ENCODE results near the gene EXOC4. TPM values are rescaled to one million over a fixed set of nuclear protein-coding genes. Genes with fewer than 3 reads are reported as not detected.

Gene EXOC4
- total RNA-seq, 1 experiment from 2014 or later, result 75.8 TPM

DNA sequence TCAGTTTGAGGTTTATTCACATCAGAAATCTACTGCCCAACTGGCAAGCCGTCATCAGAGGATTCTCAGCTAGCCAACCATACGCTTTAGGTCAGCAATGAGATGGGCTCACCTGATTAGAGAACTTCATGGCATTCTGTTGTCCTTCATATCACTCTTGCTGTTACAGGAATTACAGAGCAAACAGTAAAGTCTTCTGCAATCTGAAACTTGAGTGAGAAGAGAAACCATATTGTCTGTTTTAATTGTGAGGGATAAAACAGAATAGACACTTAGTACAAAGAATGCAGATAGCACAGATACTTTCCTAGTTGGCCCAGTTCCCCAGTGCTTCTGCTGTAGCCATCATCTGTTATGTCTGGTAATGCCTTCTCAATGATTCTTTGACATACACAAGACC lies 366.6 kb downstream of the EXOC4 start:
- TF ChIP-seq, protein P1, sequence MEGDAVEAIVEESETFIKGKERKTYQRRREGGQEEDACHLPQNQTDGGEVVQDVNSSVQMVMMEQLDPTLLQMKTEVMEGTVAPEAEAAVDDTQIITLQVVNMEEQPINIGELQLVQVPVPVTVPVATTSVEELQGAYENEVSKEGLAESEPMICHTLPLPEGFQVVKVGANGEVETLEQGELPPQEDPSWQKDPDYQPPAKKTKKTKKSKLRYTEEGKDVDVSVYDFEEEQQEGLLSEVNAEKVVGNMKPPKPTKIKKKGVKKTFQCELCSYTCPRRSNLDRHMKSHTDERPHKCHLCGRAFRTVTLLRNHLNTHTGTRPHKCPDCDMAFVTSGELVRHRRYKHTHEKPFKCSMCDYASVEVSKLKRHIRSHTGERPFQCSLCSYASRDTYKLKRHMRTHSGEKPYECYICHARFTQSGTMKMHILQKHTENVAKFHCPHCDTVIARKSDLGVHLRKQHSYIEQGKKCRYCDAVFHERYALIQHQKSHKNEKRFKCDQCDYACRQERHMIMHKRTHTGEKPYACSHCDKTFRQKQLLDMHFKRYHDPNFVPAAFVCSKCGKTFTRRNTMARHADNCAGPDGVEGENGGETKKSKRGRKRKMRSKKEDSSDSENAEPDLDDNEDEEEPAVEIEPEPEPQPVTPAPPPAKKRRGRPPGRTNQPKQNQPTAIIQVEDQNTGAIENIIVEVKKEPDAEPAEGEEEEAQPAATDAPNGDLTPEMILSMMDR (conservative IDR thresholded peaks at IDR 0.05), result no peak
- no peak overlapping the region for H3T11ph ChIP-seq (ENCODE audit: low read length)
- no peaks in the 10 kb centered on the region for H3K9me3 Mint-ChIP-seq
- no peak overlapping the region for H3K9ac ChIP-seq (ENCODE audit: extremely low read depth, insufficient read length, low read length)
- H3K56ac ChIP-seq (ENCODE audit: insufficient read length, low read depth, low read length), result no peak overlapping the region
- H3K23ac ChIP-seq (ENCODE audit: insufficient read length, low read depth, low read length), result no peak overlapping the region
- no CpG with 5 or more reads among the region's 2 CpGs for WGBS (ENCODE audit: extremely low coverage, insufficient read length, low lambda C conversion rate)
- no peak overlapping the region for H3K27ac Mint-ChIP-seq
- no peaks in the 10 kb centered on the region for H3K4me1 Mint-ChIP-seq
- H3K14ac ChIP-seq (ENCODE audit: insufficient read depth, low read length), result no peak overlapping the region
- H3K27me3 Mint-ChIP-seq (ENCODE audit: low read depth), result no peaks in the 10 kb centered on the region
- no peak overlapping the region for H4K8ac ChIP-seq (replicated peaks; ENCODE audit: insufficient read length, low read depth, low read length)
- DNase-seq, result no peak
- no peak overlapping the region for H2BK120ac ChIP-seq (ENCODE audit: low read depth, low read length, poor library complexity, severe bottlenecking)
- no peaks in the 10 kb centered on the region for H3K9me3 ChIP-seq (ENCODE audit: control insufficient read depth, low read depth, low read length)
- no peak overlapping the region for H3K18ac ChIP-seq (ENCODE audit: insufficient read length, low read depth, low read length)
- H3K27me3 ChIP-seq (ENCODE audit: insufficient read depth, low read length), result no peaks in the 10 kb centered on the region
- H4K91ac ChIP-seq (ENCODE audit: insufficient read length, low read depth, low read length), result no peak overlapping the region
- no peak overlapping the region for H2BK20ac ChIP-seq (ENCODE audit: low read depth, low read length, poor library complexity, severe bottlenecking)
- no peaks in the 10 kb centered on the region for H3K79me1 ChIP-seq (ENCODE audit: insufficient read depth, low read depth, low read length, poor library complexity, severe bottlenecking)
- H3K4ac ChIP-seq (ENCODE audit: low read depth, low read length), result no peak overlapping the region
- H4K20me1 ChIP-seq (ENCODE audit: control insufficient read depth, insufficient read depth, insufficient read length), result no peaks in the 10 kb centered on the region
- no peak overlapping the region for H3K4me2 ChIP-seq (ENCODE audit: insufficient read depth, insufficient read length, low read length)
- no peaks in the 10 kb centered on the region for H3K36me3 Mint-ChIP-seq (ENCODE audit: insufficient read depth in 1 of 3, low read depth in 3 of 3)
- no peak overlapping the region for H2AFZ ChIP-seq (ENCODE audit: low read length)
- H3K79me2 ChIP-seq (ENCODE audit: insufficient read depth, low read length), result no peaks in the 10 kb centered on the region
- H2BK5ac ChIP-seq (ENCODE audit: insufficient read length, low read length), result no peak overlapping the region
- no peak overlapping the region for H2AK5ac ChIP-seq (ENCODE audit: insufficient read length, low read length)
- no peaks in the 10 kb centered on the region for H3K23me2 ChIP-seq (ENCODE audit: insufficient read length, low read depth, low read length, poor library complexity, severe bottlenecking)
- no peak overlapping the region for H3K27ac ChIP-seq (ENCODE audit: insufficient read length, low read depth, low read length)
- no peak overlapping the region for H4K5ac ChIP-seq (ENCODE audit: insufficient read length, low read depth, low read length)
- no peak overlapping the region for H3K4me3 Mint-ChIP-seq
- no peaks in the 10 kb centered on the region for H3K4me1 ChIP-seq (ENCODE audit: insufficient read depth, low read length)
- H2BK12ac ChIP-seq (ENCODE audit: insufficient read length, low read depth, low read length), result no peak overlapping the region
- H2BK15ac ChIP-seq (ENCODE audit: low read depth, low read length), result no peak overlapping the region
